IPS-18a (cell line): ENCODE results near the gene COMMD8.
"Not testable (repeated sequence)": the region's sequence is repeated elsewhere in the genome, so short reads cannot be mapped to it uniquely, and the experiment has no call there.

Experiments
- H3K27ac ChIP-seq: one replicate; pipeline ENCODE4 v1.5.1; 2013; ENCODE audit warnings: low read length
- H3K27me3 ChIP-seq: one replicate; pipeline ENCODE4 v1.6.1; 2013; ENCODE audit warnings: mild to moderate bottlenecking, low read length; ENCODE audit not compliant: control insufficient read depth, insufficient read depth
- H3K36me3 ChIP-seq: one replicate; pipeline ENCODE4 v1.6.1; 2013; ENCODE audit warnings: low read depth, low read length; ENCODE audit not compliant: control insufficient read depth
- H3K4me1 ChIP-seq: one replicate; pipeline ENCODE4 v1.6.1; 2013; ENCODE audit warnings: low read depth, low read length; ENCODE audit not compliant: control insufficient read depth
- H3K4me3 ChIP-seq: one replicate; pipeline ENCODE4 v1.5.1; 2013; ENCODE audit warnings: low read length
- H3K9ac ChIP-seq: one replicate; pipeline ENCODE4 v1.6.1; 2013; ENCODE audit warnings: mild to moderate bottlenecking, low read length, moderate library complexity
- H3K9me3 ChIP-seq: one replicate; pipeline ENCODE4 v1.6.1; 2013; ENCODE audit warnings: low read depth, low read length; ENCODE audit not compliant: control insufficient read depth

COMMD8 gene

DNA sequence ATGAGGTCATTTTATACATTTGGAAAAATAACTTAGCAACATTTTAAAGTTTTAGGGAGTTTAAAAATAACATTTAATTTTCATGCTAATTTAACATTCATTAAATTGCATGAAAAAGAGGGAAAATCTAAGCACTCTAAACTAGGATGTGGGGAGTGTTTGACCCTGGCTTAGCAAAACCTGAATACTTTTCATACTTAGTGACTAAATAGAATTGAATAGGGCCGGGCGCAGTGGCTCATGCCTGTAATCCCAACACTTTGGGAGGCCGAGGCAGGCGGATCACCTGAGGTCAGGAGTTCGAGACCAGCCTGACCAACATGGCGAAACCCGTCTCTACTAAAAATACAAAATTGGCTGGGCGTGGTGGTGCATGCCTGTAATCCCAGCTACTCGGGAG, 23.2 kb upstream of the COMMD8 start:
- peaks cover 11% of the 10 kb centered on the region for H3K27me3 ChIP-seq
- H3K9me3 ChIP-seq, H3K27ac ChIP-seq, H3K36me3 ChIP-seq, H3K4me3 ChIP-seq, H3K9ac ChIP-seq, H3K4me1 ChIP-seq: not testable (repeated sequence)

GRCh38 chr4:47486231-47486673, 22.8 kb upstream of the COMMD8 start:
- Histone ChIP-seq H3K27ac (no peak overlapping the region), H3K9ac (peak overlapping the region; percentile 79), H3K4me3 (peak overlapping the region; percentile 96), H3K4me1 (peaks cover 6% of the 10 kb centered on the region), H3K36me3 (no peaks in the 10 kb centered on the region), H3K27me3 (peaks cover 11% of the 10 kb centered on the region), H3K9me3 (no peaks in the 10 kb centered on the region)

- H3K36me3 ChIP-seq = no peaks in the 10 kb centered on the region
- H3K4me3 ChIP-seq = peak overlapping the region; percentile 96
- H3K9me3 ChIP-seq = no peaks in the 10 kb centered on the region
- no peak overlapping the region for H3K27ac ChIP-seq
- peaks cover 6% of the 10 kb centered on the region for H3K4me1 ChIP-seq
- H3K9ac ChIP-seq = peak overlapping the region; percentile 79
- peaks cover 11% of the 10 kb centered on the region for H3K27me3 ChIP-seq
These were observed 22.3 kb upstream of the COMMD8 start for GRCh38 chr4:47485768-47486167.

DNA sequence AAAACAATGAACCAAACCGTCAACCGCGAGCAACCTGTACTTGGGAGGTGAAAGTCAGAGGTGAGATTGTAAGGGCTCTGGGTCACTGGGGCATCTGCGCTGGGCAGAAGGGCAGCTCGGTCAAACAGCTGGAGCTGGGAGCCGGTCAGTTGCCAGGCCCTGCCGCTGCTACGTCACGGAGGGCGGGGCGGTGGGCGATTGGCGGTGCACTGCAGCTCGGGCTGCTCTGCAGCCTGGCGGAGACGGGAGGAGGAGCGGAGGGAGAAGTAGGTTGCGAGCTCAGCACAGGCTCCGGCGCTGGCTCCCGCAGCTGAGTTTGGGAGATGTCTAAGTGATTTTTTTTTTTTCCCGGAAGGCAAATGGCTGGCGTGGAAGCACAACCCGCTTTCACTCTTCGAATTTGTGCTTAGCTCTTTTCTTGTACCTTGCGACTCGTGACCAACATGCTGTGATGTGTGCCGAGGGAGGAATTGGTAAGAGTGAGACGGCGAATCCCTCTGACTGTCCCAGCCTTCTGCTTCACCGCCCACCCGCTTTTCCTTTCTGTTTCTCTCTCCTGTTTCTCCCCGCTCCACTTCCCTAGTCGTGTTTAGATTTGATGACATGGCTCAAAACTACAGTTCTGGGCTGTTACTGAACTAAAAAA, 21.7 kb upstream of the COMMD8 start, which contains the start of gene ATP10D:
Gene ATP10D (plus strand): TSS at position 229 of the 646 bp plus-strand sequence. CDS start 27,266 bp downstream, outside the sequence.
- Histone ChIP-seq H3K9ac (peak within 1 kb of the TSS; percentile 79), H3K9me3 (no peaks in the 10 kb centered on the region), H3K36me3 (no peaks in the 10 kb centered on the region), H3K27me3 (peaks cover 11% of the 10 kb centered on the region), H3K4me3 (peak within 1 kb of the TSS; percentile 96), H3K27ac (no peak within 1 kb of the TSS), H3K4me1 (peaks cover 6% of the 10 kb centered on the region)

DNA sequence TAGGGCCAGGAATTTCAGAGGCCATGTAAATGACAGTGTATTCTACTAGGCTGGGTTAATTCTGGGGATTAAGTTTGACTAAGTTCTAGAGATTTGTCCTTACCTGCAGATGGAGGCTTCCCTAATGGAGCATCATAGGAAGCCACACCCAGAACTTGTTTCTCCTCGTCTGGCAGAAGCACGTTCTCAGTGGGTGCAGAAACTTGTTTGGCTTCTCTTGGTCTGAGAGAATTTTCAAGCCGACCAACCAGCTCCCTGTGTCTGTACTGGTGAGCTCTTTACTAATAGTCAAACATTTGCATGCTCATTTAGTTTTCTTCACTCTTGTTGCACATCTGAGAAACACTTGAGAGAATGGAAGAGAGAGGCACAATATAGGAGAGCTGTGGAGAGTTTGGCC, 20.7 kb upstream of the COMMD8 start:
- Histone ChIP-seq H3K36me3 (no peaks in the 10 kb centered on the region), H3K9me3 (no peaks in the 10 kb centered on the region), H3K27ac (no peak overlapping the region), H3K9ac (no peak overlapping the region), H3K4me3 (no peak overlapping the region), H3K4me1 (peaks cover 6% of the 10 kb centered on the region), H3K27me3 (peaks cover 11% of the 10 kb centered on the region)

DNA sequence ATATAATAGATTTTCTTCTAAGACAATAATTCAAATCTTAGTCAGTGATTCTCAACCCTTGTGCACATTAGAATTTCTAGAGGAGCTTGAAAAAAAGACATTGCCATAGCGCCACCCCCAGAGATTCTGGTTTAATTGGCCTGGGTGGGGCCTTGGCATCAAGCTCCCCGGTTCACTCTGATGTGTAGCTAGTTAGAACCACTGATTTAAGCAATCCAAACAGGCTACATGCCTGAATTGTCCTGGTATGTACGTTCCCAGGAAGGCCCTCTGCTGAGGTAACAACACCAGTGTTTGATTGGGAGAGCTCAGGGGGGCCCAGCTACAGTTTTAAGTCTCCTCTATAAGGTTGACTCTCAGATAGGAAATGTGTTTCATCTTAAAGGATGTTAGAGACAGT, 20.2 kb upstream of the COMMD8 start:
- Histone ChIP-seq H3K9ac (no peak overlapping the region), H3K36me3 (no peaks in the 10 kb centered on the region), H3K9me3 (no peaks in the 10 kb centered on the region), H3K4me1 (peaks cover 6% of the 10 kb centered on the region), H3K27ac (no peak overlapping the region), H3K27me3 (peaks cover 11% of the 10 kb centered on the region), H3K4me3 (no peak overlapping the region)

- H3K36me3 ChIP-seq = no peaks in the 10 kb centered on the region
- no peaks in the 10 kb centered on the region for H3K9me3 ChIP-seq
- no peak overlapping the region for H3K4me3 ChIP-seq
- H3K9ac ChIP-seq = no peak overlapping the region
- peaks cover 11% of the 10 kb centered on the region for H3K27me3 ChIP-seq
- peaks cover 6% of the 10 kb centered on the region for H3K4me1 ChIP-seq
- H3K27ac ChIP-seq = no peak overlapping the region
These were observed 18.8 kb upstream of the COMMD8 start for GRCh38 chr4:47482326-47482725.

GRCh38 chr4:47478804-47479203, 15.3 kb upstream of the COMMD8 start:
- Histone ChIP-seq H3K9ac (no peak overlapping the region), H3K36me3 (no peaks in the 10 kb centered on the region), H3K9me3 (no peaks in the 10 kb centered on the region), H3K27me3 (no peaks in the 10 kb centered on the region), H3K4me3 (no peak overlapping the region), H3K27ac (no peak overlapping the region), H3K4me1 (no peaks in the 10 kb centered on the region)

- H3K27me3 ChIP-seq = no peaks in the 10 kb centered on the region
- no peaks in the 10 kb centered on the region for H3K36me3 ChIP-seq
- peaks cover 6% of the 10 kb centered on the region for H3K4me1 ChIP-seq
- H3K4me3 ChIP-seq = no peak overlapping the region
- H3K27ac ChIP-seq = no peak overlapping the region
- H3K9ac ChIP-seq = no peak overlapping the region
- no peaks in the 10 kb centered on the region for H3K9me3 ChIP-seq
These were observed 11.9 kb upstream of the COMMD8 start for GRCh38 chr4:47475411-47475810.

- H3K27me3 ChIP-seq = no peaks in the 10 kb centered on the region
- no peak overlapping the region for H3K27ac ChIP-seq
- no peak overlapping the region for H3K9ac ChIP-seq
- no peaks in the 10 kb centered on the region for H3K9me3 ChIP-seq
- H3K4me3 ChIP-seq = no peak overlapping the region
- H3K4me1 ChIP-seq = peaks cover 6% of the 10 kb centered on the region
- no peaks in the 10 kb centered on the region for H3K36me3 ChIP-seq
These were observed 11.3 kb upstream of the COMMD8 start for GRCh38 chr4:47474799-47475198.

DNA sequence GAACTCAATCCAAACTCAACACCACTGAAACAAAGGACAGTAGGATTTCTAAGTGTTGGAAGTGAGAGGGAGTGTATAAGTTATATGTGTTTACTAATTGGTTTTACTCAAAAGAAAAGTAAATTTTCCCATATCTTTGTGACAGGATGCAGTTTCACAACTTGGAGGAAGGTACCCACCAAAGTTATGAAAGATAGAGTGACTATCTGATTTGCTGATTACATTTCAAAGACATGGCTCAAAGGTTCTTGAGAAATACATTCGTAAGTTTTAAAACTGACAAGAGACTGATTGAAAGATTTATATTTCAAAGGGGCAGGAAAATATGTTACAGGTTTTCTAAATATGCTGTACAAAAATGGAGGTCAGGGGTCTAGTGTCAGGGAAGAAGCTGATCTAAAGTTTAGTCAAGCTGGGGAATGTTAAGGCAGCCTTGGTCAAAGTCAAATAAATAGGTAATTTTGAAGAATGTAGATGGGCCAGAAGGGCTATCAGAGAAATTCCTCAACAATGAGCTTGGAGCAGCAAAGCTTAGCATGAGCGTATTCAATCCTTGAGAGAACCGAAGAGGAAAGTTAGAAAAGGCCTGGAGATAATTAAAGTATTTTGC, 9.7 kb upstream of the COMMD8 start:
- H3K27me3 ChIP-seq = no peaks in the 10 kb centered on the region
- no peaks in the 10 kb centered on the region for H3K36me3 ChIP-seq
- H3K4me1 ChIP-seq = peaks cover 6% of the 10 kb centered on the region
- no peak overlapping the region for H3K4me3 ChIP-seq
- no peaks in the 10 kb centered on the region for H3K9me3 ChIP-seq
- H3K9ac ChIP-seq = no peak overlapping the region
- H3K27ac ChIP-seq = no peak overlapping the region

- H3K27me3 ChIP-seq = no peaks in the 10 kb centered on the region
- H3K4me3 ChIP-seq = no peak overlapping the region
- no peak overlapping the region for H3K27ac ChIP-seq
- peaks cover 6% of the 10 kb centered on the region for H3K4me1 ChIP-seq
- H3K36me3 ChIP-seq = no peaks in the 10 kb centered on the region
- no peaks in the 10 kb centered on the region for H3K9me3 ChIP-seq
- H3K9ac ChIP-seq = no peak overlapping the region
These were observed 8.1 kb upstream of the COMMD8 start for GRCh38 chr4:47471591-47471990.
